ENCODE data around the gene MAPK12. TPM values are rescaled to one million over a fixed set of nuclear protein-coding genes. Genes with fewer than 3 reads are reported as not detected.

MAPK12 gene
- total RNA-seq, 1 donor from 2014 or later: 63.3 TPM

DNA sequence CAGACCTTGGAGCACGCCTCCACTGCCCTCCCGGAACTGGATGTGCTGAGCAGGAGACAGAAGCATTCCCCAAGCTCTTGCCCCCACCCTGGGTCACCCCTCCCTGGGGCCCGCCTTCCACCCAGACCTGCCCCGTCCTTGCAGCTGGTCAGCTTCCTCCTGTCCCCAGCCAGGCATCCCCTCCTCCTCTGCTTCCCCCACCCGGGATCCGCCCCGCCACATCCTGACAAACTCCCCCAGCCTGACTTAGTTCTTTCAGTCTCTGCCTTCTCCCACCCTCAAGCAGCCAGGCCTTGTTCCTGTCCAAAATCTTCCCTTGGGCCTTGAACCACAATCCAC, 47.1 kb upstream of the MAPK12 start:
- no peaks in the 10 kb centered on the region for H3K27me3 Mint-ChIP-seq (ENCODE audit: low read depth)
- H3K36me3 Mint-ChIP-seq: no peaks in the 10 kb centered on the region
- DNase-seq (ENCODE audit: low spot score in 2 of 2, unreplicated experiment in 2 of 2): no peak
- peak overlapping the region; percentile 96 for H3K27ac Mint-ChIP-seq
- peaks cover 34% of the 10 kb centered on the region for H3K4me1 Mint-ChIP-seq
- no peaks in the 10 kb centered on the region for H3K9me3 Mint-ChIP-seq
- TF ChIP-seq, protein P1, sequence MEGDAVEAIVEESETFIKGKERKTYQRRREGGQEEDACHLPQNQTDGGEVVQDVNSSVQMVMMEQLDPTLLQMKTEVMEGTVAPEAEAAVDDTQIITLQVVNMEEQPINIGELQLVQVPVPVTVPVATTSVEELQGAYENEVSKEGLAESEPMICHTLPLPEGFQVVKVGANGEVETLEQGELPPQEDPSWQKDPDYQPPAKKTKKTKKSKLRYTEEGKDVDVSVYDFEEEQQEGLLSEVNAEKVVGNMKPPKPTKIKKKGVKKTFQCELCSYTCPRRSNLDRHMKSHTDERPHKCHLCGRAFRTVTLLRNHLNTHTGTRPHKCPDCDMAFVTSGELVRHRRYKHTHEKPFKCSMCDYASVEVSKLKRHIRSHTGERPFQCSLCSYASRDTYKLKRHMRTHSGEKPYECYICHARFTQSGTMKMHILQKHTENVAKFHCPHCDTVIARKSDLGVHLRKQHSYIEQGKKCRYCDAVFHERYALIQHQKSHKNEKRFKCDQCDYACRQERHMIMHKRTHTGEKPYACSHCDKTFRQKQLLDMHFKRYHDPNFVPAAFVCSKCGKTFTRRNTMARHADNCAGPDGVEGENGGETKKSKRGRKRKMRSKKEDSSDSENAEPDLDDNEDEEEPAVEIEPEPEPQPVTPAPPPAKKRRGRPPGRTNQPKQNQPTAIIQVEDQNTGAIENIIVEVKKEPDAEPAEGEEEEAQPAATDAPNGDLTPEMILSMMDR (IDR thresholded peaks at IDR 0.05; ENCODE audit: unreplicated experiment): no peak
- peak overlapping the region; percentile 61 for H3K4me3 Mint-ChIP-seq

DNA sequence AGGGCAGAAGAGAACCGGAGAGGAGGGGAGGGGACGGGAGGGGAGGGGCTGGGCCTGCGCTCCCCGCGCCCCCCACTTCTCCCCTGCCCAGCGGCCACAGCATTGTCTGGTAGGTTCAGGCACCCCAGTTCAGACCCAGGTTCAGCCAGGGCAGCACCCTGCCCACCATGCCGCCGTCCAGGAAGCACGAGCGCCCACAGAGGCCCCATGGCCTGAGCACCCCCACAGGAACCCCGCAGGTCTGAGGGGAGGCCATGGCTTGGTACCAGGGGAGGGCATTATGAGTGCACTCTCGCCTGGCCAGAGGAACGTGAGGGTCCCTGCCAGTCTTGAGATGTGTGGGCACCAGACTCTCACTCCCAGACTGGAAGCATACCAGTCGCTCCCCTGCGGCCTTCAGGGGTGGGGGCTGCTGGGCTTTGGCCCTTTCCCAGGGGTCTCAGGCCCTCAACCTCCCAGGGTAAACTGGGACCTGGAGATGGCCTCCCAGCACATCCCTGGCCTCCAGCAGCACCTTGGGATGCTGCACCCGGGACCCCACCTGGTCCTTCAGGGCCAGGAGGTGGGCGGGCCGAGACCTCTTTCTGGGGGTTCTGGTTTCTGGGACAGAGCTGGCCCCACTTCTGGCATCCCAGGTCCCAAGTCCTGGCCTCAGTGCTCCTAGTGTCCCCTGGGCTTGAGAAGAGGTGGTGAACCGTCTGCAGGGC, 46.6 kb upstream of the MAPK12 start:
- H3K27me3 Mint-ChIP-seq (ENCODE audit: low read depth): no peaks in the 10 kb centered on the region
- H3K4me3 Mint-ChIP-seq: peak overlapping the region; percentile 47
- H3K4me1 Mint-ChIP-seq: peaks cover 39% of the 10 kb centered on the region

DNA sequence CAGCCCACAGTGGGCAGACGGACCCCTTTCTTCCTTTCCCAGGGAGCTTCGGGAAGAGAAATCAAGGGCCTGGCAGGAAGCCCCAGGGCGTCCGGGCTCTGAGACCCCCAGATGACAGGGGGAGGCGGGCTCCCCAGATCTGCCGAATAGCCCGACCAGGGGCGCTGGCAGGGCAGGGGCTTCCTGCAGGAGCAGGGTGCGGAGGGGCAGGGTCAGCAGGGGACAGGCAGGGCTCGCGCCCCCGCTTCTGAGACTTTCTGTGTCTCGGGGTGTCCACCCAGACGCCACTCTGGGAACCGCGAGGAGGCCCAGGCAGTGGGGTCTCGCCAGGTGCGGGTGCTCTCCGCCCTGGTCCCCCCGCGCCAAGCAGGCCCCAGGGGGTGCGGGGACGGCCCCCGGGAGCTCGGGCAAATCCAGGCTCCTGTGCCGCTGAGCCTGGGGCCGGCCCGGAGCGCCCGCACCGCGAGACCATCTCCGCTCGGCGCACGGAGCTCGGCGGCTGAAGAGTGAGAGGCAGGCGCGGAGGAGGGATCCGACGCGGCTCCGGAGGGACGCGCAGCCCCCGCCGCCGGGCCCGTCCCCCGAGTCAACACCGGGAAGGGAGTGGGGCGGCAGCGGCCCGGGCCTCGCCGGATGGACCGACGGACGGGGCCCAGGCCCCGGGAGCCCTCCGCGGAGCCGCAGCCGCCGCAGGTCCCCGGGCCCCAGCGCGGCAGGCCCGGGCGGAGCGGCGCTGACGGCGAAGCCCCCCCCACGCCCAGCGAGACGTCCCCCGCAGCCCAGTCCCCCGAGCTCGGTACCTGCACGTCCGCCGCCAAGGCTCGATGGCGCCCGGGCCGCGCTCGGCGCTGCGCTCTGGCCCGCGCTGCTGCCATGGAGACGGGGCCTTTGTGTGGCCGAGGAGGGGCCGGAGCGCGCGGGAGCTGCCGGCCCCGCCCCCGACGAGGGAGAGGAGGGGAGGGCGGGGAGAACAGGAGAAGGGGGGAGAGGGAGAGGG, 45.6 kb upstream of the MAPK12 start, which contains the start of gene PLXNB2:
PLXNB2 (minus strand) TSS at position 894 of the 997 bp plus-strand sequence. CDS start 17,062 bp downstream, outside the sequence.
- Mint-ChIP-seq H3K9me3 (no peaks in the 10 kb centered on the region), H3K27me3 (ENCODE audit: low read depth) (no peaks in the 10 kb centered on the region), H3K4me3 (peak within 1 kb of the TSS; percentile 90), H3K36me3 (no peaks in the 10 kb centered on the region), H3K27ac (peak within 1 kb of the TSS; percentile 96), H3K4me1 (peaks cover 47% of the 10 kb centered on the region)
- TF ChIP-seq, protein P1 (IDR thresholded peaks at IDR 0.05; ENCODE audit: unreplicated experiment): no peak
- peak; percentile 74 to 76 for DNase-seq (ENCODE audit: low spot score in 2 of 2, unreplicated experiment in 2 of 2)

More for the DNA sequence above, 46.6 kb upstream of the MAPK12 start:
- Mint-ChIP-seq H3K36me3 (no peaks in the 10 kb centered on the region), H3K27ac (peak overlapping the region; percentile 96), H3K9me3 (no peaks in the 10 kb centered on the region)
- TF ChIP-seq, protein P1 (IDR thresholded peaks at IDR 0.05; ENCODE audit: unreplicated experiment): no peak
- DNase-seq (ENCODE audit: low spot score in 2 of 2, unreplicated experiment in 2 of 2): no peak

DNA sequence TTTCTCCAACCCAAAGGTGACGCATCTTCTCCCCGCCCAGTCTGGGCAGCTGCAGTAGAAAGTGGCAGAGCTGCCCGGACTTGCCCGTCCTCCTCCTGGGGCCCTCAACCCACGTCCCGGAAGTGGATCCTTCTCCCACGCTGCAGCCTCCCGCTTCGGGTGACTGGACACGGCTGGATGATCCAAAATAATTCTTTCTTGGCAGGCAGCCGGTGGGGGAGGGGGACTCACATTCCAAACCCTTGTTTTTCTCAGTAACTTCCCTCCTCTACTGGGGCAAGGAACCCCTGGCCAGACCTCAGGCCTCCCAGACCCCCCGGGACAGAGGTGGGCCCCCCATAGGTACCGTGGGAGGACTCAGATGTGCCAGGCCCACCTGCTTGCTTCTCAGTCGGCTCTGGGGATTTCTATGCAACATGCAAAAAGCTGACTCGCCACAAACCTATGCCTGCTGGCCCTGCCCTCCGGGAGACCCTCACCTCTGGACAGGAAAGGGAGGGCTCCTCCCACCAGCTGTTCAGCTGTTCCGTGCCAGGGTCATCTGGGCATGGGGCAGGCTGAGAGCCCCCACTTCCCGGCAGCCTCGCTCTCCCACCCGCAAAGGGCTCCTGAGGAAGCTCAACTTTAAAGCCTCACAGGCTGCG, 44.6 kb upstream of the MAPK12 start:
- DNase-seq (ENCODE audit: low spot score in 2 of 2, unreplicated experiment in 2 of 2): peak; percentile 61 to 82
- Mint-ChIP-seq H3K36me3 (no peaks in the 10 kb centered on the region), H3K4me3 (peak overlapping the region; percentile 90), H3K27ac (peak overlapping the region; percentile 99), H3K27me3 (ENCODE audit: low read depth) (no peaks in the 10 kb centered on the region), H3K4me1 (peaks cover 57% of the 10 kb centered on the region), H3K9me3 (no peaks in the 10 kb centered on the region)
- TF ChIP-seq, protein P1 (IDR thresholded peaks at IDR 0.05; ENCODE audit: unreplicated experiment): no peak

DNA sequence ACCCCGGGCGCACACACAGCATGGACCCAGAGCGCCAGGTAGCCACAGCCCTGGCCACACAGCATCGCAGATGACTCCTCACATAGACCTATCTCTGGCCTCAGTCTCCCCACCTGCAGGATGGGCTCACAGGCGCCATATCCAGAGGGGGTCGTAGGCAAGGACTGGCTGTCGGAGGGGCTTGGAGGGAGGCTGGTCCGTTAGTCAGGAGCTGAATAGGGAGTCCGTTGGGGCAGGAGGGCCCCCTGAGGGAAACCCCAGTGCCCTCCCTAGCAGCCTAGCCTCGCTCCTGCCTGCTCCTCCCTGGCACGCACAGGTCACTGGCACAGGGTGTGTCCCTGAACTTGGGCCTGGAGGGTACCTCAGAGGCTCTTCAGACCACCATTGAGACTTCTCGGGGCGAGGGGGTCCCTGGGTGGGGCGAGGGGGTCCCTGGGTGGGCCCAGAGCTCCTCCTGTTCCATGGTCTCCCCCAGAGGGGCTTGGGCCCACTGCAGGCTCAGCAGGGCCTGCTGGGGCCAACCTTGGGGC, 44.0 kb upstream of the MAPK12 start:
- H3K36me3 Mint-ChIP-seq: no peaks in the 10 kb centered on the region
- H3K4me3 Mint-ChIP-seq: peak overlapping the region; percentile 90
- H3K27me3 Mint-ChIP-seq (ENCODE audit: low read depth): no peaks in the 10 kb centered on the region
- H3K9me3 Mint-ChIP-seq: no peaks in the 10 kb centered on the region
- peak overlapping the region; percentile 99 for H3K27ac Mint-ChIP-seq
- peaks cover 62% of the 10 kb centered on the region for H3K4me1 Mint-ChIP-seq
- DNase-seq (ENCODE audit: low spot score in 2 of 2, unreplicated experiment in 2 of 2): no peak
- TF ChIP-seq, protein P1 (IDR thresholded peaks at IDR 0.05; ENCODE audit: unreplicated experiment): no peak
